Hepatocyte (in vitro differentiated cells): ENCODE data around the gene CCDC157. TPM values are rescaled to one million over a fixed set of nuclear protein-coding genes. Genes with fewer than 3 reads are reported as not detected.

Source experiments
- DNase-seq: peaks from one replicate; pipeline ENCODE4 v3.0.0-alpha.2; 2016; ENCODE audit warnings: low spot score
- H2AFZ ChIP-seq: fragments of 200-600 bp; sonication (generic); 2 replicates; pipeline ENCODE4 v1.6.0; 2016; ENCODE audit warnings: antibody characterized with exemption, mild to moderate bottlenecking
- H3K27ac ChIP-seq: fragments of 200-600 bp; sonication (generic); 2 replicates; pipeline ENCODE4 v1.5.1; 2016; ENCODE audit warnings: mild to moderate bottlenecking
- H3K27me3 ChIP-seq: fragments of 200-600 bp; sonication (generic); 2 replicates; pipeline ENCODE4 v1.6.1; 2016
- H3K36me3 ChIP-seq: fragments of 200-600 bp; sonication (generic); replicated peaks from 2 replicates; pipeline ENCODE4 v1.5.1; 2016; ENCODE audit warnings: low read depth; ENCODE audit not compliant: insufficient read depth
- H3K4me1 ChIP-seq: fragments of 200-600 bp; sonication (generic); 2 replicates; pipeline ENCODE4 v1.5.1; 2016; ENCODE audit warnings: mild to moderate bottlenecking, moderate library complexity; ENCODE audit not compliant: insufficient read depth
- H3K4me2 ChIP-seq: fragments of 200-600 bp; sonication (generic); 2 replicates; pipeline ENCODE4 v1.6.0; 2016
- H3K4me3 ChIP-seq: fragments of 200-600 bp; sonication (generic); 2 replicates; pipeline ENCODE4 v1.5.1; 2016; ENCODE audit warnings: mild to moderate bottlenecking
- H3K79me2 ChIP-seq: fragments of 200-600 bp; sonication (generic); 2 replicates; pipeline ENCODE4 v1.6.0; 2017; ENCODE audit warnings: mild to moderate bottlenecking
- H3K9me2 ChIP-seq: fragments of 200-600 bp; sonication (generic); replicated peaks from 2 replicates; pipeline ENCODE4 v1.6.0; 2017; ENCODE audit warnings: mild to moderate bottlenecking; ENCODE audit not compliant: insufficient read depth
- H3K9me3 ChIP-seq: fragments of 200-600 bp; sonication (generic); 2 replicates; pipeline ENCODE4 v1.5.1; 2016; ENCODE audit warnings: low read depth, mild to moderate bottlenecking
- H4K20me1 ChIP-seq: fragments of 200-600 bp; sonication (generic); 2 replicates; pipeline ENCODE4 v1.6.0; 2016; ENCODE audit warnings: mild to moderate bottlenecking; ENCODE audit not compliant: insufficient read depth, poor library complexity, severe bottlenecking
- EZH2 ChIP-seq: fragments of 200-600 bp; sonication (generic); IDR thresholded peaks from 2 replicates; pipeline ENCODE4 v1.6.1; 2016; ENCODE audit warnings: antibody characterized with exemption, mild to moderate bottlenecking, borderline replicate concordance
- EZH2phosphoT487 ChIP-seq: fragments of 200-600 bp; sonication (generic); IDR thresholded peaks from one replicate; pipeline ENCODE4 v1.6.1; 2018; ENCODE audit warnings: antibody characterized with exemption, mild to moderate bottlenecking, low read depth, moderate library complexity; ENCODE audit not compliant: unreplicated experiment, severe bottlenecking
- WGBS: methylation state at CpG from one replicate; pipeline ENCODE4 v1.1.6; 2016; ENCODE audit warnings: low lambda C conversion rate; ENCODE audit errors: missing lambda C conversion rate; 5-methylcytosine and 5-hydroxymethylcytosine counted together
- polyA plus RNA-seq: library from polyadenylated mRNA; unstranded; fragments of >200 nt; fragmentation: Nextera tagmentation; extraction: Ambion mirVana; gene quantifications from 2 replicates; pipeline ENCODE4 v1.2.1, GENCODE V29; 2016
- total RNA-seq: library from RNA; depleted of rRNA; stranded (reverse); fragments of >200 nt; gene quantifications from 2 replicates; pipeline ENCODE4 v1.2.3, GENCODE V29; 2014
- TF ChIP-seq, protein P1 (sequence below): fragments of 200-600 bp; sonication (generic); IDR thresholded peaks from 2 replicates; pipeline ENCODE4 v1.5.1; 2016; ENCODE audit warnings: antibody characterized with exemption, mild to moderate bottlenecking; ENCODE audit not compliant: poor library complexity

CCDC157 gene
- total and polyA plus RNA-seq, 2 experiments from 2014 or later = 4.1 to 5.4 TPM

DNA sequence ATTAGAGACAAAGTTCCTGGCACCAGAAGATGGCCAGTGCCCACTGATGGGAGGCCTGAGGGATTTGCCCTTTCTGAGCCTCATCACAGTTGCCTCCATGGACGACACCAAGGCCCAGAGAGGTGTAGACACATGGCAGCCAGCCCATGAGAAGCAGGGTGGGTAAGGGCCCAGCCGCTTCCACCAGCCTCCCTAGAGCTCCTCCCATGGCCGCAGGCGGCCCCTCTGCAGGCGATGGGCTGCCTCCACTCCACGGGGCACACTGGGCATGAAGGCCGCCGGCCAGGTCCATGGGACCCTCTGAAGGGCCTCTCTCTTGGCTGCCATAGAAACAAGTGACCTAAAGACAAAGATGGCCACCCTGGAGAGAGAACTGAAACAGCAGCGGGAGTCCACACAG is 14.5 kb downstream of the CCDC157 start:
- Histone ChIP-seq H3K9me3 (no peaks in the 10 kb centered on the region), H2AFZ (no peak overlapping the region), H3K4me3 (no peak overlapping the region), H3K4me1 (no peaks in the 10 kb centered on the region), H3K79me2 (no peaks in the 10 kb centered on the region), H3K36me3 (no peaks in the 10 kb centered on the region), H3K27ac (no peak overlapping the region), H3K9me2 (no peaks in the 10 kb centered on the region), H3K27me3 (no peaks in the 10 kb centered on the region), H3K4me2 (no peak overlapping the region), H4K20me1 (no peaks in the 10 kb centered on the region)
- 95% methylated on average over 9 of the region's 9 CpGs for WGBS
- TF ChIP-seq EZH2 (no peak), EZH2phosphoT487 (no peak)
- TF ChIP-seq, protein P1, sequence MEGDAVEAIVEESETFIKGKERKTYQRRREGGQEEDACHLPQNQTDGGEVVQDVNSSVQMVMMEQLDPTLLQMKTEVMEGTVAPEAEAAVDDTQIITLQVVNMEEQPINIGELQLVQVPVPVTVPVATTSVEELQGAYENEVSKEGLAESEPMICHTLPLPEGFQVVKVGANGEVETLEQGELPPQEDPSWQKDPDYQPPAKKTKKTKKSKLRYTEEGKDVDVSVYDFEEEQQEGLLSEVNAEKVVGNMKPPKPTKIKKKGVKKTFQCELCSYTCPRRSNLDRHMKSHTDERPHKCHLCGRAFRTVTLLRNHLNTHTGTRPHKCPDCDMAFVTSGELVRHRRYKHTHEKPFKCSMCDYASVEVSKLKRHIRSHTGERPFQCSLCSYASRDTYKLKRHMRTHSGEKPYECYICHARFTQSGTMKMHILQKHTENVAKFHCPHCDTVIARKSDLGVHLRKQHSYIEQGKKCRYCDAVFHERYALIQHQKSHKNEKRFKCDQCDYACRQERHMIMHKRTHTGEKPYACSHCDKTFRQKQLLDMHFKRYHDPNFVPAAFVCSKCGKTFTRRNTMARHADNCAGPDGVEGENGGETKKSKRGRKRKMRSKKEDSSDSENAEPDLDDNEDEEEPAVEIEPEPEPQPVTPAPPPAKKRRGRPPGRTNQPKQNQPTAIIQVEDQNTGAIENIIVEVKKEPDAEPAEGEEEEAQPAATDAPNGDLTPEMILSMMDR = no peak
- no peak for DNase-seq

DNA sequence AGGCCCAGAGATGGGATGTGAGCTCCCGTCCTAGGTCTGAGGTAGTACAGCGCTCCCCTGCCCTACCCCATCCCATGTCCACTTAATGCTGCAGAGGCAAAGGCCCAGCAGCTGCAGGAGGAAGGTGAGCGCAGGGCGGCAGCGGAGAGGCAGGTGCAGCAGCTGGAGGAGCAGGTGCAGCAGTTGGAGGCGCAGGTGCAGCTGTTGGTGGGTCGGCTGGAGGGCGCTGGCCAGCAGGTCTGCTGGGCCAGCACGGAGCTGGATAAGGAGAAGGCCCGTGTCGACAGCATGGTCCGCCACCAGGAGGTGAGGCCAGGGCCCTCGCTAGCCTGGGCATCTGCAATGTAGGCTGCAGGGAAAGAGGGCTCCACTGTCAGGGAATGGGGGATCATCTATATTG is 15.2 kb downstream of the CCDC157 start:
- WGBS = 89% methylated on average over 13 of the region's 13 CpGs
- Histone ChIP-seq H3K9me2 (no peaks in the 10 kb centered on the region), H3K4me2 (no peak overlapping the region), H2AFZ (no peak overlapping the region), H3K27ac (no peak overlapping the region), H3K79me2 (no peaks in the 10 kb centered on the region), H3K4me1 (no peaks in the 10 kb centered on the region), H4K20me1 (no peaks in the 10 kb centered on the region), H3K4me3 (no peak overlapping the region), H3K27me3 (no peaks in the 10 kb centered on the region), H3K9me3 (no peaks in the 10 kb centered on the region), H3K36me3 (no peaks in the 10 kb centered on the region)
- TF ChIP-seq EZH2phosphoT487 (no peak), EZH2 (no peak)
- TF ChIP-seq, protein P1 = no peak
- DNase-seq = no peak

DNA sequence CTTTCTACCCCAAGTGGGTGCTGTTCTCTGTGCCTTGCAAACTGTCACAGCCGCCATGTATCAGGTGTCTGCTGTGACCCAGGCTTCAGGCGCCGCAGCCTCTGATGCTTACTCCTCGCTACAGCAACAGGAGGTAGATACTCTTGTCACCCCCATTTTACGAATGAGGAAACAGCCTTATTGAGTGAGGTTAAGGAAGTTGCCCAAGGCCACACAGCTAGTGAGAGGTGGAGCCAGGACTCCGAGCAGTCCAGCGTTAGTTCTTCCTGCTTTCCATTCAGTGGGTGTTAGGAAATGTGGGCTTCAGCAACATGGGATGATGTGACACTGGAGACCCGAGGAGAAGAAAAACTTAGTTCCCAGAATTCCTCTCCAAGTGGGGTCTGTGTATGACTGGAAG is 16.1 kb downstream of the CCDC157 start:
- H3K4me3 ChIP-seq = no peak overlapping the region
- no peak for TF ChIP-seq EZH2
- TF ChIP-seq, protein P1 = no peak
- no peak for TF ChIP-seq EZH2phosphoT487
- no peak overlapping the region for H3K4me2 ChIP-seq
- H3K4me1 ChIP-seq = no peaks in the 10 kb centered on the region
- H3K27ac ChIP-seq = no peak overlapping the region
- H3K79me2 ChIP-seq = no peaks in the 10 kb centered on the region
- no peaks in the 10 kb centered on the region for H3K9me3 ChIP-seq
- no peaks in the 10 kb centered on the region for H4K20me1 ChIP-seq
- no peaks in the 10 kb centered on the region for H3K36me3 ChIP-seq
- H3K9me2 ChIP-seq = no peaks in the 10 kb centered on the region
- WGBS = 85% methylated on average over 8 of the region's 8 CpGs
- no peak overlapping the region for H2AFZ ChIP-seq
- DNase-seq = no peak
- no peaks in the 10 kb centered on the region for H3K27me3 ChIP-seq
